ENCODE results near the gene WDR83.

The WDR83 gene

GRCh38 chr19:12667731-12668302 is 1.2 kb downstream of the WDR83 start:
- TF ChIP-seq CTCF (IDR thresholded peaks at IDR 0.05; ENCODE audit: insufficient read depth, low read depth, low read length, missing control alignments) = no peak
- peak overlapping the region; percentile 94 for H3K4me3 ChIP-seq (ENCODE audit: low read length)
- DNase-seq (ENCODE audit: low read depth) = no peak

- no peak for TF ChIP-seq CTCF (IDR thresholded peaks at IDR 0.05; ENCODE audit: insufficient read depth, low read depth, low read length, missing control alignments)
- H3K4me3 ChIP-seq (ENCODE audit: low read length) = peak overlapping the region; percentile 94
- no peak for DNase-seq (ENCODE audit: low read depth)
These were observed 1.7 kb downstream of the WDR83 start for GRCh38 chr19:12668346-12668745.

- no peak for TF ChIP-seq CTCF (IDR thresholded peaks at IDR 0.05; ENCODE audit: insufficient read depth, low read depth, low read length, missing control alignments)
- DNase-seq (ENCODE audit: low read depth) = peak; percentile 79
- peak overlapping the region; percentile 94 for H3K4me3 ChIP-seq (ENCODE audit: low read length)
These were observed 2.3 kb downstream of the WDR83 start for GRCh38 chr19:12668932-12669269.

- DNase-seq (ENCODE audit: low read depth) = peak; percentile 84
- no peak for TF ChIP-seq CTCF (IDR thresholded peaks at IDR 0.05; ENCODE audit: insufficient read depth, low read depth, low read length, missing control alignments)
- H3K4me3 ChIP-seq (ENCODE audit: low read length) = peak overlapping the region; percentile 94
These were observed 2.9 kb downstream of the WDR83 start for GRCh38 chr19:12669270-12670158.

GRCh38 chr19:12670159-12670928 is 3.7 kb downstream of the WDR83 start:
- peak overlapping the region; percentile 94 for H3K4me3 ChIP-seq (ENCODE audit: low read length)
- no peak for TF ChIP-seq CTCF (IDR thresholded peaks at IDR 0.05; ENCODE audit: insufficient read depth, low read depth, low read length, missing control alignments)
- DNase-seq (ENCODE audit: low read depth) = no peak

- H3K4me3 ChIP-seq (ENCODE audit: low read length) = no peak overlapping the region
- no peak for DNase-seq (ENCODE audit: low read depth)
- TF ChIP-seq CTCF (IDR thresholded peaks at IDR 0.05; ENCODE audit: insufficient read depth, low read depth, low read length, missing control alignments) = no peak
These were observed 6.1 kb downstream of the WDR83 start for GRCh38 chr19:12672744-12673143.
